HepG2 (cell line): ENCODE measurements around the gene GRHL3.

ENCODE experiments used
- SP1 ChIP-seq, 2 experiments: fragments of 450-650 bp in 1 of 2; sonication (generic) in 1 of 2; formaldehyde crosslinking in 1 of 2; IDR thresholded peaks; 2 replicates each; pipeline versions ENCODE4 v1.4.0 to v1.6.1; 2016 to 2020; ENCODE audit warnings: missing genetic modification reagents in 1 of 2
- YY1 ChIP-seq: IDR thresholded peaks from 2 replicates; pipeline ENCODE4 v1.6.1; 2011; ENCODE audit warnings: low read length, low read depth, moderate library complexity, mild to moderate bottlenecking; ENCODE audit not compliant: insufficient read depth, insufficient replicate concordance
- ZNF121 ChIP-seq: sonication (generic); formaldehyde crosslinking; IDR thresholded peaks from 2 replicates; pipeline ENCODE4 v1.5.0; 2020; ENCODE audit warnings: mild to moderate bottlenecking, missing genetic modification reagents

DNA sequence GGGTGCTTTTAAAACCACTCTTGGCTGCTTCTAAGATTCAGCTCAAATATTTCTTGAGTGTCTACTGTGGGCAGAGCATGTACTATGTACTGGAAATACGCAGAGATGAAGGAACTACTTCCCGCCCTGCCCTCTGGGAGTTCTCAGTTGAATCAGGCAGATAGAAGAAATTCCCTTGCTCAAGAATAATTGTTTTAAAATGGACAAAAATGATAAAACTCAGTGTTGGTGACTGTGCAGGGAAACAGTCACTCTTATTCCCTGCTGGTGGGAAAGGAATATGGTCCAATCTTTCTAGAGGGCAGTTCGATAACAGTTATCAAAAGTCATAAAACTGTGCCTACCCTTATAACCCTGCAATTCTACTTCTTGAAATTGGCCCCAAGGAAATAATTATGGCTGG lies 16.9 kb upstream of the GRHL3 start:
- TF ChIP-seq SP1 (IDR thresholded peaks at IDR 0.05) (no peak), SP1 (CRISPR knock-in tag; IDR thresholded peaks at IDR 0.05) (no peak), YY1 (no peak), ZNF121 (CRISPR knock-in tag) (no peak)
